NCI-H2196 treated with DMSO at 0.1 percent for 48 hours (cell line): ENCODE data around the gene SPDYE4.

ENCODE experiments used
- DNase-seq: peaks from one replicate; lab custom pipeline; 2025; ENCODE audit not compliant: unreplicated experiment; lab: John Stamatoyannopoulos, UW

SPDYE4 gene

GRCh38 chr17:8713878-8714277 is 44.5 kb downstream of the SPDYE4 start:
- no peak for DNase-seq

GRCh38 chr17:8713315-8713714 is 45.0 kb downstream of the SPDYE4 start:
- no peak for DNase-seq

DNA sequence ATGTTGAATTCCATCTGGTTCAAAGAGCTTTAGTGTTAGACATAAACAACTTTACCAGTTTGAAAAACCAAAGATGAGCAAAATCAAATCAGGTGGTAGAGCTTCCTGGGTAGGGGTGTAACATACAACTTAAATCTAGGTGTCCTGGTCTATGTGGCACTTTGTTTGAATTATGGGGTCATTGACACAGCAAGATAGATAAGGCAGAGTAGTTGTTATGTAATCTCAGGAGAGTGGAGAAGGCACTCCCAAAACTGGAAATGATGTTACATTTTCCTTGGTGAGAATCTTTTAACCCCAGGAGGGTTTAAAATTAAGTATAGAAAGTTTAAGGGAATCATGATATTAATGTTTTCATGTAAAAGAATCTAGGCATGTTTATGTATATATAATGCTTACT is 45.6 kb downstream of the SPDYE4 start:
- no peak for DNase-seq

- no peak for DNase-seq
Measured at GRCh38 chr17:8711291-8711690, 47.1 kb downstream of the SPDYE4 start.

DNA sequence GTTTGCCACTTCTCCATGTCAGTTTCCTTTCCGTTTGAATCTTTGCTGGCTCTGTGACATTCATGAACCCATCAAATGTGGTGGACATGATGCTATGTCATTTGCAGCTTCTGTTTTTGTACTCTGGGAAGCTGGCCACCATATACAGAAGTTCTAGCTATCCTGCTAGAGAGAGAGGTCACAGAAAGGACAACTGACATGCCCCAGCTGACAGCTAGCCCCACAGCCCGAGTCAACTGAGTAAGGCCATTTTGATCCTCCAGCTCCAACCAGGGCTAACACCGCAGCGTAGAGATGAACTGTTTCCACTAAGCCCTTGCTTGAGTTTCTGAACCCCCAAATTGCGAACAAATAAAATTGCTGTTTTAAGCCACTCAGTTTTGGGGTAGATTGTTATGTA is 47.5 kb downstream of the SPDYE4 start:
- DNase-seq: no peak

- no peak for DNase-seq
Measured at GRCh38 chr17:8709006-8709405, 49.3 kb downstream of the SPDYE4 start.

GRCh38 chr17:8708025-8708461 is 50.3 kb downstream of the SPDYE4 start:
- DNase-seq: no peak

GRCh38 chr17:8707332-8708024 is 50.9 kb downstream of the SPDYE4 start:
- no peak for DNase-seq

DNA sequence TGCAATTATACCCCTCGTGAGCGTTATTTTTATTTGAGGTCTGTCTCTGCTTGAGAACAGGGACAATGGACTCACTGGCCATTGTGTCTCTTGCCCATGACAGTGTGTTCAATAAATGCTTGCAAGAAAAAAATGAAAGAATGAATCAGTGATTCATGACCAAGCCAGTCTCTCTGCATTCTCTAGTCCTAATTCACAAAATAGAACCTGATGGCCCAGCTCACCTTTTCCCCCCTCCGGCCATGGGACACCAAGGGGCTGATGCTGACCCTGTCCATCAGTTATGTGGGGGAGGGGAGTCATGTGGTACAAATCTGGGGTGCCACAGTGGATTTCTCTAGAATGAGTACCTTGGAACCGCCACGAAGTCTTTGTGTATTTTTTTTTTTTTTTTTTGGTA is 51.9 kb downstream of the SPDYE4 start:
- no peak for DNase-seq

DNA sequence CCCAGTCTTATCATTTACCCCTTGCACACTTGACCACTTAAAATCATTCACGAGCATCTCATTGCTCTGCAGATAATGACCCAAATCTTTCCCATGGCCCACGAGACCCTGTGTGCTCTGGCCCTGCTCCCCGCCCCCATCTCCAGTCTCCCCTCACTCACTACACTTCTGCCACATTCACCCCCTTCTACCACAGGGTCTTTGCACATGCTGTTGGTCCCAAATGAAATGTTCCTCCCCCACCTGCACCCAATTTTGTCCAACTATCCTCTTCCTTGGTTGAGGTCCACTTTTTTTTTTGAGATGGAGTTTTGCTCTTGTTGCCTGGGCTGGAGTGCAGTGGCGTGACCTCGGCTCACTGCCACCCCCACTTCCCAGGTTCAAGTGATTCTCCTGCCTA is 52.9 kb downstream of the SPDYE4 start:
- no peak for DNase-seq

DNA sequence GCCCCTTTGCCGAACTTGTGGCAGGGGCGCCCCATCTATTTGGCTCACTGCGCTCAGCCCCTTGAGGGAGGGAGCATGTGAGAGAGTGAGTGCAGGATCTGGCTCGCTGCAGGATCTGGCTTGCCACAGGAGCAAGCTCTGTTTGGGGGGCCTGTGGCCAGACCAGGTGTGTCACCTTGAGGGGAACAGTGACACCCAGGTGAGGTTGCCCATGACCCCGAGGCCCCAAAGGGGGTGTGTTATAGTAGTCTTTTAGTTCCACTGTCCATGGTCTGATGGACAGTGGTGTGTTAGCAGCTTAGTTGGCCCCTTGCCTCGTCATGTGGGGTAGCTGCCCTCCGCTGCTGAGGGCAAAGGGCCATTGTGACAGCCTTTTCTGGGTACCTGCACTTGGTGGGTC is 55.3 kb downstream of the SPDYE4 start:
- DNase-seq: no peak

- DNase-seq: no peak
Measured at GRCh38 chr17:8701754-8702153, 56.6 kb downstream of the SPDYE4 start.

GRCh38 chr17:8701221-8701620 is 57.1 kb downstream of the SPDYE4 start:
- no peak for DNase-seq
